ENCODE measurements around the gene FOXP1. TPM values are rescaled to one million over a fixed set of nuclear protein-coding genes. Genes with fewer than 3 reads are reported as not detected.

Gene FOXP1
- total and polyA plus RNA-seq, 2 of the 13 experiments (the other 11 are each of a cell fraction or from before 2014, with no cell fraction given) = 40.4 to 59.0 TPM

DNA sequence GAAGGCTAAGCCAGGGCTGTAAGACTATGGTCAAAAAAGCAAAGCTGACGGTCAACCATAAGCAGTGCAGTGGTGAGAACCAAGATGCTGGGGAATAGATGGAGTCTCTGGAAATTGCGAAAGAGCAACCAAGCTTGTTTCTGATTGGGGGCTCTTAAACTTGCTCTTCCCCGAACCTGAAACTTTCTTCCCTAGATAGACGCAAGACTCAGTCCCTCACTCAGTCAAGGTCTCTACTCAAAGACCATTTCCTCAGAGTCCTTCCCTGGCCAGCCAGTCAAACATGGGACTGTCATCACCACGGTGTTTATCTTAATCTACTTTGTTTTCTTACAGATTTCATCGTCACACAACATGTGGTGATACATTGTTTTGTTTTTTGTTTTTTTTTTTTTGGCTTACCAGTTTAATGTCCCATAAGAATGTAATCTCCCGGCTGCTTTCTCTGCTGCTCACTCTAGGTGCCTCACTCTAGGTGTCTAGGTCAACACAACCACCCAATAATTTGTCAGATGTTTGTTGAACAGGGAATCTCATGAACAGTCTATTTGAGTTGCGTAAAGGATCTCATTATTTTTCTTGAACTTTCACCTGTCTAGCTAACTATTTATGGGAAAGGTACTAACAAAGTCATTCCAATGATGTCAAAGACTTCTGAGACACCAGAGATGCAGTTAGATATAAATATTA, 495.4 kb downstream of the FOXP1 start (continued):
- TF ChIP-seq, protein P1, sequence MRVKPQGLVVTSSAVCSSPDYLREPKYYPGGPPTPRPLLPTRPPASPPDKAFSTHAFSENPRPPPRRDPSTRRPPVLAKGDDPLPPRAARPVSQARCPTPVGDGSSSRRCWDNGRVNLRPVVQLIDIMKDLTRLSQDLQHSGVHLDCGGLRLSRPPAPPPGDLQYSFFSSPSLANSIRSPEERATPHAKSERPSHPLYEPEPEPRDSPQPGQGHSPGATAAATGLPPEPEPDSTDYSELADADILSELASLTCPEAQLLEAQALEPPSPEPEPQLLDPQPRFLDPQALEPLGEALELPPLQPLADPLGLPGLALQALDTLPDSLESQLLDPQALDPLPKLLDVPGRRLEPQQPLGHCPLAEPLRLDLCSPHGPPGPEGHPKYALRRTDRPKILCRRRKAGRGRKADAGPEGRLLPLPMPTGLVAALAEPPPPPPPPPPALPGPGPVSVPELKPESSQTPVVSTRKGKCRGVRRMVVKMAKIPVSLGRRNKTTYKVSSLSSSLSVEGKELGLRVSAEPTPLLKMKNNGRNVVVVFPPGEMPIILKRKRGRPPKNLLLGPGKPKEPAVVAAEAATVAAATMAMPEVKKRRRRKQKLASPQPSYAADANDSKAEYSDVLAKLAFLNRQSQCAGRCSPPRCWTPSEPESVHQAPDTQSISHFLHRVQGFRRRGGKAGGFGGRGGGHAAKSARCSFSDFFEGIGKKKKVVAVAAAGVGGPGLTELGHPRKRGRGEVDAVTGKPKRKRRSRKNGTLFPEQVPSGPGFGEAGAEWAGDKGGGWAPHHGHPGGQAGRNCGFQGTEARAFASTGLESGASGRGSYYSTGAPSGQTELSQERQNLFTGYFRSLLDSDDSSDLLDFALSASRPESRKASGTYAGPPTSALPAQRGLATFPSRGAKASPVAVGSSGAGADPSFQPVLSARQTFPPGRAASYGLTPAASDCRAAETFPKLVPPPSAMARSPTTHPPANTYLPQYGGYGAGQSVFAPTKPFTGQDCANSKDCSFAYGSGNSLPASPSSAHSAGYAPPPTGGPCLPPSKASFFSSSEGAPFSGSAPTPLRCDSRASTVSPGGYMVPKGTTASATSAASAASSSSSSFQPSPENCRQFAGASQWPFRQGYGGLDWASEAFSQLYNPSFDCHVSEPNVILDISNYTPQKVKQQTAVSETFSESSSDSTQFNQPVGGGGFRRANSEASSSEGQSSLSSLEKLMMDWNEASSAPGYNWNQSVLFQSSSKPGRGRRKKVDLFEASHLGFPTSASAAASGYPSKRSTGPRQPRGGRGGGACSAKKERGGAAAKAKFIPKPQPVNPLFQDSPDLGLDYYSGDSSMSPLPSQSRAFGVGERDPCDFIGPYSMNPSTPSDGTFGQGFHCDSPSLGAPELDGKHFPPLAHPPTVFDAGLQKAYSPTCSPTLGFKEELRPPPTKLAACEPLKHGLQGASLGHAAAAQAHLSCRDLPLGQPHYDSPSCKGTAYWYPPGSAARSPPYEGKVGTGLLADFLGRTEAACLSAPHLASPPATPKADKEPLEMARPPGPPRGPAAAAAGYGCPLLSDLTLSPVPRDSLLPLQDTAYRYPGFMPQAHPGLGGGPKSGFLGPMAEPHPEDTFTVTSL (CRISPR knock-in tag; IDR thresholded peaks at IDR 0.05; ENCODE audit: borderline replicate concordance) = peak; percentile 44; the same call in 1 of the 2 replicates
- TF ChIP-seq ZNF670 (CRISPR knock-in tag; IDR thresholded peaks at IDR 0.05; ENCODE audit: borderline replicate concordance) = no peak
- TF ChIP-seq HMG20A (CRISPR knock-in tag; IDR thresholded peaks at IDR 0.05; ENCODE audit: borderline replicate concordance) = peak; percentile 67
- TF ChIP-seq FOSL2 (CRISPR knock-in tag; IDR thresholded peaks at IDR 0.05) = peak; percentile 68
- peak; percentile 76 for TF ChIP-seq FOXA3 (CRISPR knock-in tag; IDR thresholded peaks at IDR 0.05)
- TF ChIP-seq ZNF432 (CRISPR knock-in tag; IDR thresholded peaks at IDR 0.05; ENCODE audit: borderline replicate concordance) = no peak
- no peak for TF ChIP-seq CBX2 (IDR thresholded peaks at IDR 0.05; ENCODE audit: low read depth, low read length)
- no peak for TF ChIP-seq CBX2 (CRISPR knock-in tag; IDR thresholded peaks at IDR 0.05; ENCODE audit: low read depth)
- peak; percentile 96 for TF ChIP-seq PPARG (CRISPR knock-in tag; conservative IDR thresholded peaks at IDR 0.05)
- TF ChIP-seq ZNF629 (CRISPR knock-in tag; conservative IDR thresholded peaks at IDR 0.05) = no peak
- TF ChIP-seq SNRNP70 (IDR thresholded peaks at IDR 0.05; ENCODE audit: low read depth, low read length) = no peak
- TF ChIP-seq, protein P2, sequence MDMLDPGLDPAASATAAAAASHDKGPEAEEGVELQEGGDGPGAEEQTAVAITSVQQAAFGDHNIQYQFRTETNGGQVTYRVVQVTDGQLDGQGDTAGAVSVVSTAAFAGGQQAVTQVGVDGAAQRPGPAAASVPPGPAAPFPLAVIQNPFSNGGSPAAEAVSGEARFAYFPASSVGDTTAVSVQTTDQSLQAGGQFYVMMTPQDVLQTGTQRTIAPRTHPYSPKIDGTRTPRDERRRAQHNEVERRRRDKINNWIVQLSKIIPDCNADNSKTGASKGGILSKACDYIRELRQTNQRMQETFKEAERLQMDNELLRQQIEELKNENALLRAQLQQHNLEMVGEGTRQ (IDR thresholded peaks at IDR 0.05; ENCODE audit: low read depth, low read length) = no peak
- TF ChIP-seq, protein P2 (CRISPR knock-in tag; IDR thresholded peaks at IDR 0.05; ENCODE audit: borderline replicate concordance) = no peak
- TF ChIP-seq, protein P3, sequence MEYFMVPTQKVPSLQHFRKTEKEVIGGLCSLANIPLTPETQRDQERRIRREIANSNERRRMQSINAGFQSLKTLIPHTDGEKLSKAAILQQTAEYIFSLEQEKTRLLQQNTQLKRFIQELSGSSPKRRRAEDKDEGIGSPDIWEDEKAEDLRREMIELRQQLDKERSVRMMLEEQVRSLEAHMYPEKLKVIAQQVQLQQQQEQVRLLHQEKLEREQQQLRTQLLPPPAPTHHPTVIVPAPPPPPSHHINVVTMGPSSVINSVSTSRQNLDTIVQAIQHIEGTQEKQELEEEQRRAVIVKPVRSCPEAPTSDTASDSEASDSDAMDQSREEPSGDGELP (IDR thresholded peaks at IDR 0.05; ENCODE audit: borderline replicate concordance, low read depth) = peak; percentile 45; the same call in 1 of the 2 replicates
- peak; percentile 74 for TF ChIP-seq GATAD2A (CRISPR knock-in tag; IDR thresholded peaks at IDR 0.05)
- TF ChIP-seq NR2C2 (CRISPR knock-in tag; IDR thresholded peaks at IDR 0.05; ENCODE audit: borderline replicate concordance) = peak; percentile 85
- TF ChIP-seq, protein P4, sequence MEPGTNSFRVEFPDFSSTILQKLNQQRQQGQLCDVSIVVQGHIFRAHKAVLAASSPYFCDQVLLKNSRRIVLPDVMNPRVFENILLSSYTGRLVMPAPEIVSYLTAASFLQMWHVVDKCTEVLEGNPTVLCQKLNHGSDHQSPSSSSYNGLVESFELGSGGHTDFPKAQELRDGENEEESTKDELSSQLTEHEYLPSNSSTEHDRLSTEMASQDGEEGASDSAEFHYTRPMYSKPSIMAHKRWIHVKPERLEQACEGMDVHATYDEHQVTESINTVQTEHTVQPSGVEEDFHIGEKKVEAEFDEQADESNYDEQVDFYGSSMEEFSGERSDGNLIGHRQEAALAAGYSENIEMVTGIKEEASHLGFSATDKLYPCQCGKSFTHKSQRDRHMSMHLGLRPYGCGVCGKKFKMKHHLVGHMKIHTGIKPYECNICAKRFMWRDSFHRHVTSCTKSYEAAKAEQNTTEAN (CRISPR knock-in tag; conservative IDR thresholded peaks at IDR 0.05) = no peak
- TF ChIP-seq NCOA2 (CRISPR knock-in tag; IDR thresholded peaks at IDR 0.05) = peak; percentile 74
- TF ChIP-seq ZNF224 (CRISPR knock-in tag; IDR thresholded peaks at IDR 0.05) = no peak
